ENCODE results near the gene TP53TG3D. TPM values are rescaled to one million over a fixed set of nuclear protein-coding genes. Genes with fewer than 3 reads are reported as not detected.
"Not testable (repeated sequence)": the region's sequence is repeated elsewhere in the genome, so short reads cannot be mapped to it uniquely, and the experiment has no call there.

Gene TP53TG3D
- total and polyA plus RNA-seq, 2 experiments from 2014 or later = not detected

DNA sequence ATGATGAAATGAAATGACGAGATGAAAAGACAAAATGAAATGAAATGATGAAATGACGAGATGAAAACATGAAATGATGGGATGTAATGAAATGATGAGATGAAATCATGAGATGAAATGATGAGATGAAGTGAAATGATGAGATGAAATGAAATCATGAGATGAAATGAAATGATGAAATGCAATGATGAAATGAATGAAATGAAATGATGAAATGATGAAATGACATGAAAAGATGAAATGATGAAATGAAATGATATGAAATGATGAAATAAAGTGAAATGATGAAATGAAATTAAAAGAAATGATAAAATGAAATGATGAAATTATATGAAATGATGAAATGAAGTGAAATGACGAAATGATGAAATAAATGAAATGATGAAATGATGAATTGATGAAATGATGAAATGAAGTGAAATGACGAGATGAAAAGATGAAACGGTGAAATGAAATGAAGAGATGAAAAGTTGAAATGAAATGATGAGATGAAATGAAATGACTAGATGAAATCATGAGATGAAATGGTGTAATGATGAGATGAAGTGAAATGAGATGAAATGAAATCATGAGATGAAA lies 30.9 kb downstream of the TP53TG3D start:
- H3K27ac Mint-ChIP-seq; H3K4me2 ChIP-seq; H3K36me3 ChIP-seq (ENCODE audit: insufficient read depth); H3K36me3 Mint-ChIP-seq (ENCODE audit: low read depth); H2AFZ ChIP-seq; H3K4me1 Mint-ChIP-seq; H3K9me2 ChIP-seq (ENCODE audit: insufficient read depth); H3K79me2 ChIP-seq (replicated peaks; ENCODE audit: insufficient read depth); H3K4me3 Mint-ChIP-seq; H3F3A ChIP-seq (replicated peaks; ENCODE audit: low read depth); H3K27me3 Mint-ChIP-seq (ENCODE audit: insufficient read depth, low read depth, poor library complexity); H3K4me3 ChIP-seq; ATAC-seq; DNase-seq (ENCODE audit: low spot score); H4K20me1 ChIP-seq (replicated peaks; ENCODE audit: insufficient read depth); H3K27me3 ChIP-seq (ENCODE audit: insufficient read depth); H3K9me3 Mint-ChIP-seq; H3K27ac ChIP-seq (ENCODE audit: low read depth); H3K4me1 ChIP-seq (ENCODE audit: insufficient read depth): not testable (repeated sequence)

DNA sequence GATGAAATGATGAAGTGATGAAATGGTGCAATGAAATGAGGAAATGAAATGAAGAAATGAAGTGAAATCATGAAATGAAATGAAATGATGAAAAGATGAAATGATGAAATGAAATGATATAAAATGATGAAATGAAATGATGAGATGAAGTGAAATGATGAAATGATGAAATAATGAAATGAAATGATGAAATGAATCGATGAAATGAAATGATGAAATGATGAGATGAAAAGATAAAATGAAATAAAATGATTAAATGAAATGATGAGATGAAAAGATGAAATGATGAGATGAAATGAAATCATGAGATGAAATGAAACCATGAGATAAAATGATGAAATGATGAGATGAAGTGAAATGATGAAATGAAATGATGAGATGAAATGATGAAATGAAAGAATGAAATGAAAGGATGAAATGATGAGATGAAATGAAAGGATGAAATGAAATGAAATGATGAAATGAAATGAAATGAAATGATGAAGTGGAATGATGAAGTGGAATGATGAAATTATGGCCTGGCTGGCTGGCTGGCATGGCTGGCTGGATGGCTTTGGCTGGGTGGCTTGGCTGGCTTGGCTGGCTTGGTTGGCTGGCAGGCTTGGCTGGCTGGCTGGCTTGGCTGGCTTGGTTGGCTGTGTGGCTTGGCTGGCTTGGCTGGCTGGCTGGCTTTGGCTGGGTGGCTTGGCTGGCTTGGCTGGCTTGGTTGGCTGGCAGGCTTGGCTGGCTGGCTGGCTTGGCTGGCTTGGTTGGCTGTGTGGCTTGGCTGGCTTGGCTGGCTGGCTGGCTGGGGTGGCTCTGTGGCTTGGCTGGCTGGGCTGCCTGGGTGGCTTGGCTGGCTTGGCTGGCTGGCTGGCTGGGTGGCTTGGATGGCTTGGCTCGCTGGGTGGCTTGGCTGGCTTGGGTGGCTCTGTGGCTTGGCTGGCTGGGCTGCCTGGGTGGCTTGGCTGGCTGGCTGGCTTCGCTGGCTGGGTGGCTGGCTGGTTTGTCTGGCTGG lies 32.0 kb downstream of the TP53TG3D start:
- H3K36me3 Mint-ChIP-seq (ENCODE audit: low read depth); H3K79me2 ChIP-seq (replicated peaks; ENCODE audit: insufficient read depth); H3K27ac Mint-ChIP-seq; H2AFZ ChIP-seq; H3K27ac ChIP-seq (ENCODE audit: low read depth); H3K4me3 Mint-ChIP-seq; H4K20me1 ChIP-seq (replicated peaks; ENCODE audit: insufficient read depth); H3K36me3 ChIP-seq (ENCODE audit: insufficient read depth); ATAC-seq; H3K27me3 ChIP-seq (ENCODE audit: insufficient read depth); H3K27me3 Mint-ChIP-seq (ENCODE audit: insufficient read depth, low read depth, poor library complexity); H3K4me2 ChIP-seq; H3F3A ChIP-seq (replicated peaks; ENCODE audit: low read depth); H3K9me2 ChIP-seq (ENCODE audit: insufficient read depth); DNase-seq (ENCODE audit: low spot score); H3K4me1 Mint-ChIP-seq; H3K4me1 ChIP-seq (ENCODE audit: insufficient read depth); H3K4me3 ChIP-seq: not testable (repeated sequence)
- H3K9me3 Mint-ChIP-seq = peaks cover 12% of the 10 kb centered on the region

DNA sequence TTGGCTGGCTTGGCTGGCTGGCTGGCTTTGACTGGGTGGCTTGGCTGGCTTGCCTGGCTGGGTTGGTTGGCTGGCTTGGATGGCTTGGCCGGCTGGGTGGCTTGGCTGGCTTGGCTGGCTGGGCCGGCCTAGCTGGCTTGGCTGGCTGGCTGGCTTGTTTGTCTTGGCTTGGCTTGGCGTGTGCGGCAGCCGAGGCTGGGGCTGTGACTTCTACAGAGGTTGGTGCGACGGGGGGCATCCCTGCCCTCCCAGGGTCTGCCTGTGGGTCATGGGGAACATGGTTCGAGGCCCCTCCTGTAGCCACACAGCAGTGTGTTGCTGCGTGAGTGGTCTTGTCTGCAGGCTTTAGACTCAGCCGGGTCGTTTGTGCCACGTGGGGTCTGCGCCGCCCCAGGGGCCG lies 33.1 kb downstream of the TP53TG3D start:
- peaks cover 12% of the 10 kb centered on the region for H3K9me3 Mint-ChIP-seq
- not testable (repeated sequence) for H3K79me2 ChIP-seq (replicated peaks; ENCODE audit: insufficient read depth); H3K4me1 Mint-ChIP-seq; H3K27ac Mint-ChIP-seq; DNase-seq (ENCODE audit: low spot score); H3K4me1 ChIP-seq (ENCODE audit: insufficient read depth); ATAC-seq; H4K20me1 ChIP-seq (replicated peaks; ENCODE audit: insufficient read depth); H3K27ac ChIP-seq (ENCODE audit: low read depth); H2AFZ ChIP-seq; H3K36me3 ChIP-seq (ENCODE audit: insufficient read depth); H3K4me2 ChIP-seq; H3K36me3 Mint-ChIP-seq (ENCODE audit: low read depth); H3K4me3 ChIP-seq; H3K27me3 ChIP-seq (ENCODE audit: insufficient read depth); H3K27me3 Mint-ChIP-seq (ENCODE audit: insufficient read depth, low read depth, poor library complexity); H3F3A ChIP-seq (replicated peaks; ENCODE audit: low read depth); H3K4me3 Mint-ChIP-seq; H3K9me2 ChIP-seq (ENCODE audit: insufficient read depth)

DNA sequence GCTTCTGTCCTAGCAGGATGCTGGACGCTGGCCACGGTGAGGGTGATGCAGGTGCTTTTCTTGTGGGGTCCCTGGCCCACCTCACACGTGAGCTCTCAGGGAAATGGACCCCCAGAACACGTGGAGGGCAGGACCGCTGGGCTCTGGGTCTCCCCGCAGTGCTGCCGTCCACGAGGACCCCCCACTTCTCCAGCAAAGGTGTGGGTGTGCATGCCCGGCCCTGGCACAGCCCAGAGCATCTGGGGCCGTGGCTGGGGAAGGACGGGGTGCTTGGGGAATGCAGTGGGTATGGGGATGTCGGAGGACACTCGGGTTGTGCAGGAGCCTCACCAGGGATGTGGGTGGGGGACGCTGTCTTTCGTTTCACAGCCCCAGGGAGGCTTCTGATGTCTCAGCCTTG lies 34.7 kb downstream of the TP53TG3D start:
- not testable (repeated sequence) for H4K20me1 ChIP-seq (replicated peaks; ENCODE audit: insufficient read depth); H3K4me1 ChIP-seq (ENCODE audit: insufficient read depth); H3K4me3 ChIP-seq; H3K4me3 Mint-ChIP-seq; H3K36me3 ChIP-seq (ENCODE audit: insufficient read depth); H3K9me3 Mint-ChIP-seq; H3K4me1 Mint-ChIP-seq; ATAC-seq; H3K27ac Mint-ChIP-seq; H3F3A ChIP-seq (replicated peaks; ENCODE audit: low read depth); H2AFZ ChIP-seq; DNase-seq (ENCODE audit: low spot score); H3K27me3 ChIP-seq (ENCODE audit: insufficient read depth); H3K27me3 Mint-ChIP-seq (ENCODE audit: insufficient read depth, low read depth, poor library complexity); H3K36me3 Mint-ChIP-seq (ENCODE audit: low read depth); H3K4me2 ChIP-seq; H3K79me2 ChIP-seq (replicated peaks; ENCODE audit: insufficient read depth); H3K9me2 ChIP-seq (ENCODE audit: insufficient read depth); H3K27ac ChIP-seq (ENCODE audit: low read depth)

DNA sequence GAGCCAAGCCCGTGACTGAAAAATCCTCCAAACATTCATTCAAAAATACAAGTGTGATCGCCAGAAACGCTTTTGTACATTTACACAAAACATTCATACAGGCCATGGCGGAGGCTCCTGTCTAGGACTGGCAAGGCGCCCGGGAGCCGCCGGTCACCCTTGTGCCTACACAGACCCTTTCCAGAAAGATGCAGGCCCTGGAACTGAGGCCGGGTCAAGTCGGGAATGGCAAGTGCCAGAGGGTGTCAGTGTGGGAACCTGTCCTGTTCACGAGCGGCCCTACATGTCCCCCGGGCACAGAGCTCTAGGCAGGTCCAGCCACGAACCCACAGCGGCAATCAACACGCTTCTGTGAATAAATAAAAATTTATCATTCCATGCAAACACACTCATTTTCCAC lies 36.1 kb downstream of the TP53TG3D start:
- H3K27ac Mint-ChIP-seq; H3K79me2 ChIP-seq (replicated peaks; ENCODE audit: insufficient read depth); ATAC-seq; H3K9me3 Mint-ChIP-seq; H3K4me1 Mint-ChIP-seq; DNase-seq (ENCODE audit: low spot score); H3K4me3 Mint-ChIP-seq; H3K4me2 ChIP-seq; H3K27ac ChIP-seq (ENCODE audit: low read depth); H3K36me3 ChIP-seq (ENCODE audit: insufficient read depth); H3K9me2 ChIP-seq (ENCODE audit: insufficient read depth); H3F3A ChIP-seq (replicated peaks; ENCODE audit: low read depth); H3K27me3 ChIP-seq (ENCODE audit: insufficient read depth); H3K27me3 Mint-ChIP-seq (ENCODE audit: insufficient read depth, low read depth, poor library complexity); H2AFZ ChIP-seq; H3K36me3 Mint-ChIP-seq (ENCODE audit: low read depth); H4K20me1 ChIP-seq (replicated peaks; ENCODE audit: insufficient read depth); H3K4me1 ChIP-seq (ENCODE audit: insufficient read depth); H3K4me3 ChIP-seq: not testable (repeated sequence)

DNA sequence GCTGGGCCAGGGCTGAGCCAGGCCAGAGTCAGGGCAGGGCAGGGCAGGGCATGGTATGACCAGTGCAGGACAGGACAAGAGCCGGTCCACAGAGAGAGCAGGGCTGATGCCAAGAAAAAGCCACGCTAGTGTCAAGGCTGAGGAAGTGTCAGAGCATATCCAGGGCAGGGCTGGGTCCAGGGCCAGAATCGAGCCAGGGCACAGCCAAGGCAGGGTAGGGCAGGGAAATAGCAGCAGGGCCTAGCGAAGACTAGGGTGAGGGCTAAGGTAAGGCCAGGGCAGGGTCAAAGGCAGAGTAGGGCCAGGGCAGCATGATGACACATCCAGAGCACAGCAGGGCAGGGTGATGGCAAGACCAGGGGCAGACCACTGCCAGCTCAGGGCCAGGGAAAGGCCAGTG lies 49.7 kb downstream of the TP53TG3D start:
- not testable (repeated sequence) for H3K27ac Mint-ChIP-seq; DNase-seq (ENCODE audit: low spot score); H2AFZ ChIP-seq; H3K27ac ChIP-seq (ENCODE audit: low read depth); H3K4me3 ChIP-seq; H3K9me2 ChIP-seq (ENCODE audit: insufficient read depth); H3K9me3 Mint-ChIP-seq; H3K27me3 Mint-ChIP-seq (ENCODE audit: insufficient read depth, low read depth, poor library complexity); H3K36me3 Mint-ChIP-seq (ENCODE audit: low read depth); H3K4me3 Mint-ChIP-seq; H3K36me3 ChIP-seq (ENCODE audit: insufficient read depth); H4K20me1 ChIP-seq (replicated peaks; ENCODE audit: insufficient read depth); ATAC-seq; H3K4me2 ChIP-seq; H3K27me3 ChIP-seq (ENCODE audit: insufficient read depth); H3K4me1 Mint-ChIP-seq; H3K79me2 ChIP-seq (replicated peaks; ENCODE audit: insufficient read depth); H3K4me1 ChIP-seq (ENCODE audit: insufficient read depth); H3F3A ChIP-seq (replicated peaks; ENCODE audit: low read depth)

Measured in GM23338 (cell line).